ENCODE measurements around the gene ZNF473.

The ZNF473 gene

GRCh38 chr19:50003810-50004419, 21.9 kb upstream of the ZNF473 start:
- DNase-seq, result peak; percentile 61

- DNase-seq, result no peak
These were observed 20.4 kb upstream of the ZNF473 start for GRCh38 chr19:50005428-50005827.

- DNase-seq, result no peak
These were observed 18.6 kb upstream of the ZNF473 start for GRCh38 chr19:50007170-50007569.

GRCh38 chr19:50007947-50008346, 17.9 kb upstream of the ZNF473 start:
- no peak for DNase-seq

GRCh38 chr19:50008532-50008931, 17.3 kb upstream of the ZNF473 start:
- DNase-seq, result no peak

GRCh38 chr19:50016225-50016807, 9.5 kb upstream of the ZNF473 start:
- no peak for DNase-seq

GRCh38 chr19:50020481-50020880, 5.3 kb upstream of the ZNF473 start:
- no peak for DNase-seq

GRCh38 chr19:50022823-50023222, 3.0 kb upstream of the ZNF473 start:
- no peak for DNase-seq

- DNase-seq, result no peak
These were observed 1.1 kb upstream of the ZNF473 start for GRCh38 chr19:50024719-50025021.

- DNase-seq, result peak; percentile 98
These were observed 597 bp upstream of the ZNF473 start, which contains the start of gene VRK3 for GRCh38 chr19:50025022-50025793. Gene VRK3, minus strand, starts transcription at chr19:50025372. Its CDS starts 9,210 bp downstream, at chr19:50016162.

- no peak for DNase-seq
These were observed 723 bp downstream of the ZNF473 start for GRCh38 chr19:50026550-50026906.

GRCh38 chr19:50030225-50030624, 4.4 kb downstream of the ZNF473 start:
- peak; percentile 75 for DNase-seq

- no peak for DNase-seq
These were observed 5.1 kb downstream of the ZNF473 start for GRCh38 chr19:50030937-50031336.

GRCh38 chr19:50036908-50037307, 11.1 kb downstream of the ZNF473 start:
- DNase-seq, result no peak

GRCh38 chr19:50039968-50040367, 14.2 kb downstream of the ZNF473 start:
- no peak for DNase-seq

- no peak for DNase-seq
These were observed 15.2 kb downstream of the ZNF473 start for GRCh38 chr19:50040967-50041366.

- no peak for DNase-seq
These were observed 16.7 kb downstream of the ZNF473 start for GRCh38 chr19:50042363-50043024.

- DNase-seq, result no peak
These were observed 18.2 kb downstream of the ZNF473 start for GRCh38 chr19:50043967-50044366.

GRCh38 chr19:50044922-50045321, 19.1 kb downstream of the ZNF473 start:
- no peak for DNase-seq

GRCh38 chr19:50046649-50047503, 21.1 kb downstream of the ZNF473 start:
- DNase-seq, result no peak

GRCh38 chr19:50047671-50048070, 21.9 kb downstream of the ZNF473 start:
- no peak for DNase-seq

- no peak for DNase-seq
These were observed 24.8 kb downstream of the ZNF473 start for GRCh38 chr19:50050406-50051227.
